Thymus (tissue), 11 donors: ENCODE data around the gene PTGES. TPM values are rescaled to one million over a fixed set of nuclear protein-coding genes. Genes with fewer than 3 reads are reported as not detected.
"Not testable (repeated sequence)": the region's sequence is repeated elsewhere in the genome, so short reads cannot be mapped to it uniquely, and the experiment has no call there.

Source experiments
- DNase-seq, 9 donors: peaks; one replicate each; pipeline ENCODE4 v3.0.0-alpha.2; 2013; ENCODE audit warnings: low spot score in 9 of 9, low read depth in 6 of 9, missing footprints in 1 of 9
- H3K27ac ChIP-seq, 2 donors: one replicate each; pipeline ENCODE4 v1.5.1; 2013; ENCODE audit warnings: control low read depth in 1 of 2, low read depth in 1 of 2, low read length in 1 of 2, mild to moderate bottlenecking in 1 of 2, moderate library complexity in 1 of 2
- H3K27me3 ChIP-seq, 2 donors: one replicate each; pipeline ENCODE4 v1.5.1; 2013; ENCODE audit warnings: low read length in 1 of 2; ENCODE audit not compliant: control insufficient read depth in 2 of 2, insufficient read depth in 1 of 2
- H3K36me3 ChIP-seq, 2 donors: one replicate each; pipeline ENCODE4 v1.5.1; 2013; ENCODE audit warnings: low read length in 1 of 2, mild to moderate bottlenecking in 1 of 2, moderate library complexity in 1 of 2; ENCODE audit not compliant: control insufficient read depth in 2 of 2, insufficient read depth in 2 of 2
- H3K4me1 ChIP-seq, 2 donors: one replicate each; pipeline ENCODE4 v1.5.1; 2013; ENCODE audit warnings: low read length in 2 of 2; ENCODE audit not compliant: control insufficient read depth in 2 of 2, insufficient read depth in 2 of 2
- H3K4me3 ChIP-seq, 2 donors: one replicate each; pipeline ENCODE4 v1.5.1; 2013; ENCODE audit warnings: low read length in 2 of 2, control low read depth in 1 of 2, mild to moderate bottlenecking in 1 of 2
- H3K9me3 ChIP-seq, 2 donors: one replicate each; pipeline ENCODE4 v1.5.1; 2013; ENCODE audit warnings: low read length in 1 of 2, mild to moderate bottlenecking in 1 of 2; ENCODE audit not compliant: control insufficient read depth in 2 of 2, insufficient read depth in 1 of 2
- WGBS: extraction: QIAGEN DNeasy Blood & Tissue Kit; methylation state at CpG from one replicate; pipeline ENCODE4 v1.1.7; 2013; 5-methylcytosine and 5-hydroxymethylcytosine counted together
- polyA plus RNA-seq: library from polyadenylated mRNA; stranded (reverse); fragments of 200-250 nt; gene quantifications from one replicate; pipeline ENCODE4 v1.2.3, GENCODE V29; 2013
- total RNA-seq: library from RNA; stranded (reverse); fragments of 120-200 nt; gene quantifications from one replicate; pipeline ENCODE4 v1.2.4, GENCODE V29; 2013
- donor health status: healthy.

Gene PTGES
- total and polyA plus RNA-seq, 2 donors = 7.8 to 11.1 TPM

- Histone ChIP-seq H3K9me3 (peaks cover 1 to 4% of the 10 kb centered on the region in 2 donors), H3K36me3 (no peaks in the 10 kb centered on the region), H3K4me1 (peaks cover 4 to 12% of the 10 kb centered on the region in 2 donors), H3K27me3 (peaks cover 12 to 50% of the 10 kb centered on the region in 2 donors), H3K27ac (no peak overlapping the region), H3K4me3 (no peak overlapping the region)
- DNase-seq = no peak
- WGBS = 92% methylated on average over 6 of the region's 6 CpGs
These were observed 3.3 kb upstream of the PTGES start for GRCh38 chr9:129756191-129756590.

- no peak for DNase-seq
- H3K4me1 ChIP-seq = peaks cover 4 to 12% of the 10 kb centered on the region in 2 donors
- H3K4me3 ChIP-seq = no peak overlapping the region
- 97% methylated on average over 5 of the region's 5 CpGs for WGBS
- peaks cover 12 to 53% of the 10 kb centered on the region in 2 donors for H3K27me3 ChIP-seq
- H3K27ac ChIP-seq = no peak overlapping the region
- H3K36me3 ChIP-seq = no peaks in the 10 kb centered on the region
- H3K9me3 ChIP-seq = peaks cover 1 to 4% of the 10 kb centered on the region in 2 donors
These were observed 2.3 kb upstream of the PTGES start for GRCh38 chr9:129755151-129755550.

- peak in 1 of 9 donors; percentile 7 for DNase-seq
- peaks cover 1 to 4% of the 10 kb centered on the region in 2 donors for H3K9me3 ChIP-seq
- no peaks in the 10 kb centered on the region for H3K36me3 ChIP-seq
- peaks cover 12 to 48% of the 10 kb centered on the region in 2 donors for H3K27me3 ChIP-seq
- peaks cover 4 to 12% of the 10 kb centered on the region in 2 donors for H3K4me1 ChIP-seq
- peak overlapping the region in 1 of 2 donors; percentile 26 for H3K4me3 ChIP-seq
- WGBS = 75% methylated on average over 31 of the region's 31 CpGs
- H3K27ac ChIP-seq = peak overlapping the region; percentile 18 to 47
These were observed 721 bp downstream of the PTGES start for GRCh38 chr9:129751841-129752801.

- WGBS = 93% methylated on average over 9 of the region's 9 CpGs
These were observed 2.7 kb downstream of the PTGES start for GRCh38 chr9:129750013-129750638.

GRCh38 chr9:129749575-129749974 is 3.3 kb downstream of the PTGES start:
- no peak overlapping the region for H3K27ac ChIP-seq
- no peak overlapping the region for H3K4me3 ChIP-seq
- H3K9me3 ChIP-seq = peaks cover 1 to 4% of the 10 kb centered on the region in 2 donors
- no peaks in the 10 kb centered on the region for H3K36me3 ChIP-seq
- peaks cover 12 to 37% of the 10 kb centered on the region in 2 donors for H3K27me3 ChIP-seq
- WGBS = 98% methylated on average over 6 of the region's 6 CpGs
- DNase-seq = no peak
- H3K4me1 ChIP-seq = peaks cover 4 to 12% of the 10 kb centered on the region in 2 donors

More at GRCh38 chr9:129750013-129750638, 2.7 kb downstream of the PTGES start:
- peaks cover 4 to 12% of the 10 kb centered on the region in 2 donors for H3K4me1 ChIP-seq
- H3K27ac ChIP-seq = no peak overlapping the region
- no peak overlapping the region for H3K4me3 ChIP-seq
- no peaks in the 10 kb centered on the region for H3K36me3 ChIP-seq
- peaks cover 1 to 4% of the 10 kb centered on the region in 2 donors for H3K9me3 ChIP-seq
- H3K27me3 ChIP-seq = peaks cover 12 to 38% of the 10 kb centered on the region in 2 donors
- no peak for DNase-seq

GRCh38 chr9:129749052-129749451 is 3.8 kb downstream of the PTGES start:
- not testable (repeated sequence) for H3K36me3 ChIP-seq, DNase-seq, H3K4me3 ChIP-seq, H3K9me3 ChIP-seq, H3K27ac ChIP-seq
- Histone ChIP-seq H3K4me1 (peaks cover 4 to 12% of the 10 kb centered on the region in 2 donors), H3K27me3 (peaks cover 12 to 37% of the 10 kb centered on the region in 2 donors)
- WGBS = 98% methylated on average over 4 of the region's 4 CpGs

- Histone ChIP-seq H3K4me3 (no peak overlapping the region), H3K4me1 (peaks cover 4 to 15% of the 10 kb centered on the region in 2 donors), H3K27me3 (peaks cover 10 to 34% of the 10 kb centered on the region in 2 donors), H3K27ac (no peak overlapping the region), H3K9me3 (peaks cover under 1 to 4% of the 10 kb centered on the region in 2 donors), H3K36me3 (no peaks in the 10 kb centered on the region)
- DNase-seq = no peak
- 98% methylated on average over 5 of the region's 5 CpGs for WGBS
These were observed 4.6 kb downstream of the PTGES start for GRCh38 chr9:129748249-129748648.

GRCh38 chr9:129746092-129746777 is 6.6 kb downstream of the PTGES start:
- H3K36me3 ChIP-seq = no peaks in the 10 kb centered on the region
- WGBS = 88% methylated on average over 9 of the region's 9 CpGs
- peaks cover 0 to 23% of the 10 kb centered on the region in 2 donors for H3K27me3 ChIP-seq
- H3K4me1 ChIP-seq = peaks cover 0 to 4% of the 10 kb centered on the region in 2 donors
- DNase-seq = no peak
- H3K9me3 ChIP-seq = no peaks in the 10 kb centered on the region
- H3K4me3 ChIP-seq = no peak overlapping the region
- H3K27ac ChIP-seq = no peak overlapping the region
